Measurements from ENCODE around the gene SIL1.

DNA sequence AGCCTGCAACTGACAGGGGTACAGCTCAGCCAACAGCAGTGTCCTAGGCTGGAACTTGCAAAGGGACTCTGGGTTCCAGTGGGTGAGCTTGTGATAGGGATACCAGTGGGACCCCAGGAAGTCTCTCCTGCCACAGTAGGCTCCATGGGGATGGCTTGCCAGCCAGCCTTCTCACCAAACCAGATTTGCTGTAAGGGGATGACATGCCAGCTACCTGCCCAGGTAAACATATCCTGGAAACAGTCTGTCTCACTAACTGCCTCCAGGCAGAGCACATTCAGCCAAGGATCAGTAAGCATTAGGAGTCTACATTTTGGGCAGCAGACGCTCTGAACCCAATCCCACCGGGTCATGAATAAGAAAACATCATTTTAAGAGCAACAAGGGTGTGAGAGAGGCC lies 49.9 kb downstream of the SIL1 start:
- TF ChIP-seq EZH2phosphoT487 (IDR thresholded peaks at IDR 0.05; ENCODE audit: insufficient read depth, low read depth) = no peak
- TF ChIP-seq EZH2 (IDR thresholded peaks at IDR 0.05; ENCODE audit: insufficient read depth, poor library complexity, severe bottlenecking) = no peak
